Adrenal gland (tissue), 5 donors: ENCODE results near the gene NPFFR2.

Source experiments
- POLR2A ChIP-seq, 2 donors: fragments of 450-650 bp; IDR thresholded peaks; one replicate each; pipeline ENCODE4 v1.6.1; 2017; ENCODE audit warnings: antibody characterized with exemption in 2 of 2, mild to moderate bottlenecking in 2 of 2, moderate library complexity in 1 of 2
- TF ChIP-seq, protein P1 (sequence below), 6 experiments: fragments of 450-650 bp in 4 of 6; fragments of 200-600 bp in 2 of 6; sonication (generic) in 1 of 6; IDR thresholded peaks; 1 replicate in 5 of 6; 2 replicates in 1 of 6; pipeline versions ENCODE4 v1.5.1 to v1.8.0; 2016 to 2021; ENCODE audit warnings: antibody characterized with exemption in 6 of 6, mild to moderate bottlenecking in 2 of 6, moderate library complexity in 1 of 6
- donor health status: DM: no; HTN: no; CAD: no.

DNA sequence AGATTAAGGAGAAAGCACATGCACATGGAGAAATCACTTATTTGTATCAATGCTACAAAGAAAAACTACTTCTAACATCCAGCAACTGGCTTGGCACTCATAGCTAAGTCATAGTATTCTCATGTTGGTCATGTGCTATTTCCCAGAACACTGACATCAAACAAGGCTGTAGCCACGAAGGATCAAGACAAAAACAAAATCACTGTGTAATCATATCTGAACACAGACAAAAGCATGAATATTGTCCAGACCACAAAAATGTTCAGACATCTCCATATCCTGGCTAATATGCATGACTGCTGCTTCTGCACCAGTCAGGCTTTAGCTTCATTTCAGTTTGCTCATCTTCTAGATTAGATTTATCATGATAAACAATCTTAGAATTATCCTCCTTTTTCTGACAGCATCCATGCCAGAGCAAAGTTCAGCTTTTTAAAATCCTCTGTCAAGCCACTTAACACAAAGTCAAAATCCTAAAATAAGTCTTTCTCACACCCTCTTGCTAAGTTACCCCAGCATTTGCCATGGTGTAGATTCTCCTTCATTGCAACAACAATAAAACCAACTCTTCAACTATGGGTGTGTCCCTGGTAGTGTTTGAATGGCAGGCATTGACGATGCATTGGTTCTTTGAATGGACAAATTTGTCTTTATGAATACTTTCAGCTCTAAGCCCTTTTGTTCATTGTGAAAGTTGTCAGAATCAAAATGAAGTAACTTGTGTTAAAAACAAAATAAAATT is 39.1 kb upstream of the NPFFR2 start:
- TF ChIP-seq, protein P1, sequence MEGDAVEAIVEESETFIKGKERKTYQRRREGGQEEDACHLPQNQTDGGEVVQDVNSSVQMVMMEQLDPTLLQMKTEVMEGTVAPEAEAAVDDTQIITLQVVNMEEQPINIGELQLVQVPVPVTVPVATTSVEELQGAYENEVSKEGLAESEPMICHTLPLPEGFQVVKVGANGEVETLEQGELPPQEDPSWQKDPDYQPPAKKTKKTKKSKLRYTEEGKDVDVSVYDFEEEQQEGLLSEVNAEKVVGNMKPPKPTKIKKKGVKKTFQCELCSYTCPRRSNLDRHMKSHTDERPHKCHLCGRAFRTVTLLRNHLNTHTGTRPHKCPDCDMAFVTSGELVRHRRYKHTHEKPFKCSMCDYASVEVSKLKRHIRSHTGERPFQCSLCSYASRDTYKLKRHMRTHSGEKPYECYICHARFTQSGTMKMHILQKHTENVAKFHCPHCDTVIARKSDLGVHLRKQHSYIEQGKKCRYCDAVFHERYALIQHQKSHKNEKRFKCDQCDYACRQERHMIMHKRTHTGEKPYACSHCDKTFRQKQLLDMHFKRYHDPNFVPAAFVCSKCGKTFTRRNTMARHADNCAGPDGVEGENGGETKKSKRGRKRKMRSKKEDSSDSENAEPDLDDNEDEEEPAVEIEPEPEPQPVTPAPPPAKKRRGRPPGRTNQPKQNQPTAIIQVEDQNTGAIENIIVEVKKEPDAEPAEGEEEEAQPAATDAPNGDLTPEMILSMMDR (IDR thresholded peaks at IDR 0.05) = no peak
- no peak for TF ChIP-seq POLR2A (IDR thresholded peaks at IDR 0.05)
